Endodermal cell (in vitro differentiated cells): ENCODE results near the gene H2AZ2. TPM values are rescaled to one million over a fixed set of nuclear protein-coding genes. Genes with fewer than 3 reads are reported as not detected.
A peak's percentile ranks its signal among the peaks of the same experiment; 100 is the strongest.

ENCODE experiments used
- DNase-seq: peaks from one replicate; pipeline ENCODE4 v3.0.0-alpha.2; 2017
- H3K27ac ChIP-seq: 2 replicates; pipeline ENCODE4 v1.5.1; 2013; ENCODE audit warnings: mild to moderate bottlenecking, low read depth, low read length, moderate library complexity
- H3K27me3 ChIP-seq: 2 replicates; pipeline ENCODE4 v1.6.1; 2013; ENCODE audit warnings: mild to moderate bottlenecking, low read length, moderate library complexity; ENCODE audit not compliant: insufficient read depth, control insufficient read depth, poor library complexity, severe bottlenecking
- H3K36me3 ChIP-seq: 2 replicates; pipeline ENCODE4 v1.7.0; 2013; ENCODE audit warnings: mild to moderate bottlenecking, low read length, moderate library complexity; ENCODE audit not compliant: control insufficient read depth, insufficient read depth
- H3K4me1 ChIP-seq: one replicate; pipeline ENCODE4 v1.7.0; 2013; ENCODE audit warnings: low read length; ENCODE audit not compliant: control insufficient read depth, insufficient read depth
- H3K4me3 ChIP-seq: 2 replicates; pipeline ENCODE4 v1.5.1; 2013; ENCODE audit warnings: mild to moderate bottlenecking, low read length, moderate library complexity
- H3K9ac ChIP-seq: 2 replicates; pipeline ENCODE4 v1.6.1; 2013; ENCODE audit warnings: mild to moderate bottlenecking, low read length, moderate library complexity; ENCODE audit not compliant: poor library complexity, severe bottlenecking; ENCODE audit errors: extremely low read depth
- H3K9me3 ChIP-seq: 2 replicates; pipeline ENCODE4 v1.6.1; 2013; ENCODE audit warnings: mild to moderate bottlenecking, low read length, moderate library complexity; ENCODE audit not compliant: control insufficient read depth
- H3K27ac Mint-ChIP-seq: 2 replicates; pipeline ENCODE4 v1.8.0; 2020; ENCODE audit warnings: mixed read lengths
- H3K27me3 Mint-ChIP-seq: 2 replicates; pipeline ENCODE4 v1.8.0; 2021; ENCODE audit warnings: mild to moderate bottlenecking, mixed read lengths; ENCODE audit not compliant: insufficient read depth
- H3K36me3 Mint-ChIP-seq: 2 replicates; pipeline ENCODE4 v1.8.0; 2020; ENCODE audit warnings: low read depth, mixed read lengths
- H3K4me1 Mint-ChIP-seq: 2 replicates; pipeline ENCODE4 v1.8.0; 2020; ENCODE audit warnings: mixed read lengths
- H3K4me3 Mint-ChIP-seq: 2 replicates; pipeline ENCODE4 v1.8.0; 2020; ENCODE audit warnings: mild to moderate bottlenecking, moderate library complexity, mixed read lengths
- H3K9me3 Mint-ChIP-seq: 2 replicates; pipeline ENCODE4 v1.8.0; 2020; ENCODE audit warnings: mild to moderate bottlenecking, mixed read lengths
- CTCF ChIP-seq: fragments of 200-600 bp; sonication (generic); conservative IDR thresholded peaks from 2 replicates; pipeline ENCODE4 v1.5.0; 2021; ENCODE audit warnings: antibody characterized with exemption, mild to moderate bottlenecking
- WGBS, 2 experiments: methylation state at CpG; one replicate each; pipeline versions ENCODE4 v1.1.5 to v1.1.7; 2013; ENCODE audit warnings: missing lambda C conversion rate in 2 of 2, mixed read lengths in 1 of 2; ENCODE audit not compliant: insufficient coverage in 1 of 2, insufficient read length in 1 of 2; 5-methylcytosine and 5-hydroxymethylcytosine counted together
- total RNA-seq, 2 donors: library from RNA; stranded (reverse); fragmentation: NEBNext Ultra II Directional in 1 of 2; extraction: Animal tissue kit (Norgen Biotek cat#: 25700) in 1 of 2; gene quantifications; 2 replicates in 1 of 2; 3 replicates in 1 of 2; pipeline ENCODE4 v1.2.1, GENCODE V29; 2021

H2AZ2 gene
- total RNA-seq, 2 donors from 2014 or later = 179 to 201 TPM

- no peaks in the 10 kb centered on the region for H3K9me3 ChIP-seq
- WGBS, 2 experiments = 1 to 2% methylated on average over 23 to 72 of the region's 72 CpGs
These were observed 37.8 kb upstream of the H2AZ2 start, which contains the start of gene PURB for GRCh38 chr7:44885394-44886317. PURB (minus strand) TSS chr7:44885530; CDS start chr7:44885348, 182 bp downstream.

GRCh38 chr7:44884621-44885393 is 36.9 kb upstream of the H2AZ2 start:
- H3K27ac ChIP-seq = peak overlapping the region; percentile 79
- peak overlapping the region; percentile 91 for H3K4me3 Mint-ChIP-seq
- peak overlapping the region; percentile 94 for H3K27ac Mint-ChIP-seq
- no peaks in the 10 kb centered on the region for H3K9me3 ChIP-seq
- H3K4me1 Mint-ChIP-seq = peaks cover 32% of the 10 kb centered on the region
- WGBS, 2 experiments = 0 to 1% methylated on average over 74 to 107 of the region's 107 CpGs
- DNase-seq = peak; percentile 79
- peaks cover 6% of the 10 kb centered on the region for H3K4me1 ChIP-seq
- H3K36me3 Mint-ChIP-seq = peaks cover 29% of the 10 kb centered on the region
- H3K27me3 Mint-ChIP-seq = peaks cover 13% of the 10 kb centered on the region
- H3K9ac ChIP-seq = peak overlapping the region; percentile 77
- peaks cover 4% of the 10 kb centered on the region for H3K9me3 Mint-ChIP-seq
- peak overlapping the region; percentile 81 for H3K4me3 ChIP-seq
- no peaks in the 10 kb centered on the region for H3K27me3 ChIP-seq
- TF ChIP-seq CTCF = no peak
- peaks cover 39% of the 10 kb centered on the region for H3K36me3 ChIP-seq

More at GRCh38 chr7:44885394-44886317, 37.8 kb upstream of the H2AZ2 start, which contains the start of gene PURB:
- Mint-ChIP-seq H3K36me3 (peaks cover 23% of the 10 kb centered on the region), H3K27me3 (peaks cover 13% of the 10 kb centered on the region), H3K27ac (peak within 1 kb of the TSS; percentile 99), H3K4me3 (peak within 1 kb of the TSS; percentile 91), H3K9me3 (peaks cover 4% of the 10 kb centered on the region), H3K4me1 (peaks cover 27% of the 10 kb centered on the region)
- no peak for TF ChIP-seq CTCF
- peak within 1 kb of the TSS; percentile 94 for H3K4me3 ChIP-seq
- H3K27ac ChIP-seq = peak within 1 kb of the TSS; percentile 94
- H3K4me1 ChIP-seq = peaks cover 6% of the 10 kb centered on the region
- peak within 1 kb of the TSS; percentile 97 for H3K9ac ChIP-seq
- H3K36me3 ChIP-seq = peaks cover 32% of the 10 kb centered on the region
- H3K27me3 ChIP-seq = no peaks in the 10 kb centered on the region
- peak; percentile 96 for DNase-seq

GRCh38 chr7:44883961-44884620 is 36.2 kb upstream of the H2AZ2 start:
- Histone ChIP-seq H3K27me3 (no peaks in the 10 kb centered on the region), H3K9me3 (no peaks in the 10 kb centered on the region), H3K4me3 (peak overlapping the region; percentile 81), H3K27ac (peak overlapping the region; percentile 79), H3K36me3 (peaks cover 44% of the 10 kb centered on the region), H3K4me1 (peaks cover 6% of the 10 kb centered on the region), H3K9ac (peak overlapping the region; percentile 77)
- Mint-ChIP-seq H3K27me3 (peaks cover 11% of the 10 kb centered on the region), H3K27ac (peak overlapping the region; percentile 94), H3K4me3 (peak overlapping the region; percentile 91), H3K9me3 (peaks cover 4% of the 10 kb centered on the region), H3K36me3 (peaks cover 33% of the 10 kb centered on the region), H3K4me1 (peaks cover 32% of the 10 kb centered on the region)
- 26 to 29% methylated on average over 23 of the region's 24 CpGs for WGBS, 2 experiments
- DNase-seq = no peak
- no peak for TF ChIP-seq CTCF
